HepG2 (cell line): Measurements from ENCODE around the gene SLC25A28. TPM values are rescaled to one million over a fixed set of nuclear protein-coding genes. Genes with fewer than 3 reads are reported as not detected.

Source experiments
- ATAC-seq: fragments of 200-7000 bp; cut with Tn5 transposase; 3 replicates; pipeline ENCODE4 v1.9.1; 2020; ENCODE audit warnings: mild to moderate bottlenecking, moderate library complexity
- BruUV-seq: library from RNA; stranded (reverse); fragments of 400-500 nt; replicated peaks from 2 replicates; lab custom pipeline; 2021; lab: Mats Ljungman, UMichigan
- CTCF ChIA-PET: fragments of 300-600 bp; formaldehyde crosslinking; extraction: SDS; loops from one replicate; lab custom pipeline; 2021; ENCODE audit warnings: low total read pairs, inconsistent platforms, low intra/inter-chr PET ratio; lab: Yijun Ruan, JAX
- POLR2A ChIA-PET: fragments of 350-600 bp; sonication (Branson Sonifier 250); formaldehyde crosslinking; loops from one replicate; lab custom pipeline; 2020; ENCODE audit warnings: antibody characterized with exemption, inconsistent platforms; lab: Yijun Ruan, JAX
- DNase-seq: peaks from one replicate; pipeline ENCODE4 v3.0.0-alpha.2; 2015; ENCODE audit warnings: low spot score
- FAIRE-seq: peaks from 3 replicates; lab custom pipeline; 2011; peaks lifted over from hg19 to GRCh38; lab: Jason Lieb, UNC
- H2AFZ ChIP-seq: one replicate; pipeline ENCODE4 v1.6.1; 2011; ENCODE audit warnings: low read length, inconsistent platforms
- H3K27ac ChIP-seq: fragments of 300-600 bp; 3 replicates; pipeline ENCODE4 v1.8.0; 2011; ENCODE audit warnings: mixed run types, mild to moderate bottlenecking, mixed read lengths, low read length, inconsistent platforms; ENCODE audit not compliant: insufficient read depth; ENCODE audit errors: extremely low read length
- H3K27me3 ChIP-seq, 2 experiments: fragments of 200-600 bp in 1 of 2; 2 replicates in 1 of 2; 3 replicates in 1 of 2; pipeline versions ENCODE4 v1.6.0 to v1.8.0; 2011; ENCODE audit warnings: low read length in 2 of 2, mild to moderate bottlenecking in 2 of 2, moderate library complexity in 2 of 2, inconsistent platforms in 1 of 2; ENCODE audit not compliant: insufficient read depth in 2 of 2, control insufficient read depth in 1 of 2
- H3K36me3 ChIP-seq, 2 experiments: fragments of 200-600 bp in 1 of 2; replicated peaks in 1 of 2; 2 replicates in 1 of 2; 3 replicates in 1 of 2; pipeline versions ENCODE4 v1.5.1 to v1.8.0; 2011; ENCODE audit warnings: low read length in 2 of 2, inconsistent platforms in 1 of 2; ENCODE audit not compliant: insufficient read depth in 2 of 2, control insufficient read depth in 1 of 2
- H3K4me1 ChIP-seq: 2 replicates; pipeline ENCODE4 v1.5.1; 2012; ENCODE audit warnings: low read length, inconsistent platforms; ENCODE audit not compliant: insufficient read depth
- H3K4me2 ChIP-seq: 2 replicates; pipeline ENCODE4 v1.6.0; 2011; ENCODE audit warnings: low read depth, low read length, inconsistent platforms
- H3K4me3 ChIP-seq, 3 experiments: fragments of 200-600 bp in 1 of 3; sonication (generic), shearing (Covaris generic) in 1 of 3; replicated peaks in 1 of 3; 2 replicates each; pipeline ENCODE4 v1.5.1; 2011 to 2016; ENCODE audit warnings: low read length in 3 of 3, inconsistent platforms in 2 of 3, low read depth in 2 of 3, mild to moderate bottlenecking in 2 of 3, control low read depth in 1 of 3, mixed read lengths in 1 of 3; ENCODE audit not compliant: insufficient read depth in 1 of 3
- H3K79me2 ChIP-seq: one replicate; pipeline ENCODE4 v1.6.1; 2011; ENCODE audit warnings: low read length, inconsistent platforms; ENCODE audit not compliant: insufficient read depth
- H3K9ac ChIP-seq: 2 replicates; pipeline ENCODE4 v1.6.0; 2011; ENCODE audit warnings: mild to moderate bottlenecking, low read depth, low read length, inconsistent platforms; ENCODE audit not compliant: insufficient read depth
- H3K9me3 ChIP-seq: 2 replicates; pipeline ENCODE4 v1.5.1; 2012; ENCODE audit warnings: mild to moderate bottlenecking, low read length
- H4K20me1 ChIP-seq: 2 replicates; pipeline ENCODE4 v1.6.0; 2011; ENCODE audit warnings: inconsistent platforms, mild to moderate bottlenecking, low read length, moderate library complexity; ENCODE audit not compliant: insufficient read depth
- ATM ChIP-seq: fragments of 450-650 bp; IDR thresholded peaks from 2 replicates; pipeline ENCODE4 v1.7.1; 2017; ENCODE audit warnings: mild to moderate bottlenecking, borderline replicate concordance
- CENPX ChIP-seq: sonication (generic); formaldehyde crosslinking; IDR thresholded peaks from 2 replicates; pipeline ENCODE4 v1.9.0; 2021; ENCODE audit warnings: mild to moderate bottlenecking, missing genetic modification reagents, moderate library complexity
- GMEB2 ChIP-seq: IDR thresholded peaks from 2 replicates; pipeline ENCODE4 v1.6.1; 2016; ENCODE audit warnings: missing biosample characterization, missing genetic modification reagents, low read depth
- MATR3 ChIP-seq: sonication (generic); formaldehyde crosslinking; IDR thresholded peaks from 2 replicates; pipeline ENCODE4 v1.4.0; 2020; ENCODE audit warnings: missing genetic modification reagents
- RERE ChIP-seq: IDR thresholded peaks from 2 replicates; pipeline ENCODE4 v1.6.1; 2016; ENCODE audit warnings: low read depth, missing genetic modification reagents, missing compliant biosample characterization
- SALL1 ChIP-seq: sonication (generic); formaldehyde crosslinking; IDR thresholded peaks from 2 replicates; pipeline ENCODE4 v1.8.0; 2022; ENCODE audit warnings: mild to moderate bottlenecking, missing genetic modification reagents
- SKI ChIP-seq: fragments of 450-650 bp; IDR thresholded peaks from one replicate; pipeline ENCODE4 v1.6.1; 2018; ENCODE audit warnings: mild to moderate bottlenecking; ENCODE audit not compliant: partially characterized antibody
- SNAI1 ChIP-seq: sonication (generic); formaldehyde crosslinking; IDR thresholded peaks from 2 replicates; pipeline ENCODE4 v1.5.0; 2020; ENCODE audit warnings: mild to moderate bottlenecking, missing genetic modification reagents, borderline replicate concordance
- ZFP1 ChIP-seq: IDR thresholded peaks from 2 replicates; pipeline ENCODE4 v1.6.1; 2016
- ZNF143 ChIP-seq: sonication (generic); formaldehyde crosslinking; IDR thresholded peaks from 2 replicates; pipeline ENCODE4 v1.4.0; 2020; ENCODE audit warnings: missing genetic modification reagents
- ZNF263 ChIP-seq: sonication (generic); formaldehyde crosslinking; IDR thresholded peaks from 2 replicates; pipeline ENCODE4 v1.4.0; 2020; ENCODE audit warnings: missing genetic modification reagents
- ZNF569 ChIP-seq: sonication (generic); formaldehyde crosslinking; IDR thresholded peaks from 2 replicates; pipeline ENCODE4 v1.5.0; 2020; ENCODE audit warnings: mild to moderate bottlenecking, missing genetic modification reagents, moderate library complexity, borderline replicate concordance
- ZNF609 ChIP-seq: sonication (generic); formaldehyde crosslinking; IDR thresholded peaks from 2 replicates; pipeline ENCODE4 v1.4.0; 2020; ENCODE audit warnings: mild to moderate bottlenecking, missing genetic modification reagents, borderline replicate concordance
- ZNF761 ChIP-seq: sonication (generic); formaldehyde crosslinking; conservative IDR thresholded peaks from 2 replicates; pipeline ENCODE4 v1.4.0; 2020; ENCODE audit warnings: mild to moderate bottlenecking, missing genetic modification reagents
- ZNF772 ChIP-seq: sonication (generic); formaldehyde crosslinking; IDR thresholded peaks from 2 replicates; pipeline ENCODE4 v1.5.0; 2020; ENCODE audit warnings: mild to moderate bottlenecking, missing genetic modification reagents
- WGBS: methylation state at CpG from one replicate; pipeline ENCODE4 v1.1.6; 2017; ENCODE audit warnings: low lambda C conversion rate; 5-methylcytosine and 5-hydroxymethylcytosine counted together
- in situ Hi-C: cut with HindIII; loops from 2 replicates; pipeline ENCODE4 v1.10.0; 2017; ENCODE audit warnings: low pct_unique_long_range_greater_than_20kb; ENCODE audit not compliant: extremely low pct_ligation_motif_present
- intact Hi-C: fragments of 100-400 bp; cut with micrococcal nuclease; formaldehyde crosslinking; loops from one replicate; pipeline ENCODE4 v1.10.0; 2022; ENCODE audit not compliant: unreplicated experiment
- polyA plus RNA-seq, 8 experiments: library from polyadenylated mRNA; depleted of rRNA in 3 of 8; stranded (reverse) in 7 of 8; unstranded in 1 of 8; fragments of >200 nt; fragmentation: Illumina TruSeq in 4 of 8; extraction: Trizol in 4 of 8; gene quantifications; 2 replicates each; pipeline versions ENCODE4 v1.2.1 to v1.2.3, GENCODE V29; 2011 to 2016; ENCODE audit warnings: low read depth in 4 of 8, missing spikeins in 1 of 8, mixed read lengths in 1 of 8; ENCODE audit not compliant: insufficient read depth in 1 of 8
- total RNA-seq, 5 experiments: library from RNA; depleted of rRNA; stranded (reverse); fragments of >200 nt; fragmentation: Illumina TruSeq; extraction: Trizol; gene quantifications; 2 replicates each; pipeline ENCODE4 v1.2.3, GENCODE V29; 2016; ENCODE audit warnings: low read depth in 1 of 5

SLC25A28 gene
- total and polyA plus RNA-seq, 2 of the 13 experiments (the other 11 are each of a cell fraction or from before 2014, with no cell fraction given): 15.2 to 41.0 TPM

GRCh38 chr10:99573790-99574189 is 46.4 kb downstream of the SLC25A28 start:
- peaks cover 0 to 28% of the 10 kb centered on the region in 2 experiments; a peak in 2 of 5 replicates for H3K27me3 ChIP-seq
- no peak overlapping the region for H3K4me3 ChIP-seq
- no peak overlapping the region for H3K4me2 ChIP-seq
- BruUV-seq: no TSS peak
- H3K4me1 ChIP-seq: no peaks in the 10 kb centered on the region
- H3K9ac ChIP-seq: no peak overlapping the region
- in situ Hi-C loops (no loop called here), intact Hi-C loops (no loop called here)
- H3K9me3 ChIP-seq: no peaks in the 10 kb centered on the region
- no peaks in the 10 kb centered on the region for H4K20me1 ChIP-seq
- H2AFZ ChIP-seq: no peak overlapping the region
- DNase-seq (no peak), FAIRE-seq (no peak), ATAC-seq (no peak)
- no peaks in the 10 kb centered on the region for H3K36me3 ChIP-seq
- no peak overlapping the region for H3K27ac ChIP-seq
- POLR2A ChIA-PET: no interaction called here
- H3K79me2 ChIP-seq: no peaks in the 10 kb centered on the region
- CTCF ChIA-PET: no interaction called here
- WGBS: 26% methylated on average over 5 of the region's 5 CpGs
- TF ChIP-seq SALL1 (CRISPR knock-in tag) (no peak), SNAI1 (no peak), SKI (no peak), ZNF609 (CRISPR knock-in tag) (no peak), ZNF263 (no peak), RERE (CRISPR knock-in tag) (no peak), MATR3 (CRISPR knock-in tag) (no peak), ATM (no peak), ZNF772 (CRISPR knock-in tag) (no peak), ZNF569 (no peak), GMEB2 (CRISPR knock-in tag) (no peak), ZFP1 (CRISPR knock-in tag) (no peak), ZNF143 (CRISPR knock-in tag) (no peak), ZNF761 (CRISPR knock-in tag) (no peak), CENPX (CRISPR knock-in tag) (no peak)
